DND-41 (cell line): ENCODE data around the gene GIMAP7.

Experiments
- ATAC-seq: fragments of 200-7000 bp; cut with Tn5 transposase; 3 replicates; pipeline ENCODE4 v1.9.1; 2021; ENCODE audit warnings: low read depth; ENCODE audit not compliant: insufficient read depth
- DNase-seq: peaks from one replicate; pipeline ENCODE4 v3.0.0-alpha.2; 2020
- H2AFZ ChIP-seq: 2 replicates; pipeline ENCODE4 v1.6.0; 2012; ENCODE audit warnings: low read depth, low read length
- H3K27ac ChIP-seq: 2 replicates; pipeline ENCODE4 v1.5.1; 2012; ENCODE audit warnings: low read length, inconsistent platforms
- H3K27me3 ChIP-seq: fragments of 200-600 bp; sonication (generic); 2 replicates; pipeline ENCODE4 v1.6.0; 2012; ENCODE audit warnings: low read length, mild to moderate bottlenecking, inconsistent platforms; ENCODE audit not compliant: insufficient read depth, poor library complexity
- H3K36me3 ChIP-seq: 2 replicates; pipeline ENCODE4 v1.5.1; 2012; ENCODE audit warnings: low read length, inconsistent platforms; ENCODE audit not compliant: insufficient read depth
- H3K4me1 ChIP-seq: 2 replicates; pipeline ENCODE4 v1.5.1; 2012; ENCODE audit warnings: mild to moderate bottlenecking, low read length; ENCODE audit not compliant: insufficient read depth
- H3K4me2 ChIP-seq: 2 replicates; pipeline ENCODE4 v1.6.0; 2012; ENCODE audit warnings: mild to moderate bottlenecking, moderate library complexity, low read length, inconsistent platforms; ENCODE audit not compliant: insufficient read depth
- H3K4me3 ChIP-seq, 2 experiments: fragments of 200-600 bp in 1 of 2; shearing (Covaris generic) in 1 of 2; 2 replicates each; pipeline ENCODE4 v1.5.1; 2012 to 2016; ENCODE audit warnings: inconsistent platforms in 2 of 2, low read length in 2 of 2, mild to moderate bottlenecking in 2 of 2, low read depth in 1 of 2, moderate library complexity in 1 of 2
- H3K79me2 ChIP-seq: 2 replicates; pipeline ENCODE4 v1.6.0; 2012; ENCODE audit warnings: low read length, inconsistent platforms; ENCODE audit not compliant: insufficient read depth
- H3K9ac ChIP-seq: 2 replicates; pipeline ENCODE4 v1.6.0; 2012; ENCODE audit warnings: low read depth, mild to moderate bottlenecking, inconsistent platforms, low read length, moderate library complexity
- H3K9me3 ChIP-seq: 2 replicates; pipeline ENCODE4 v1.5.1; 2012; ENCODE audit warnings: low read length, moderate library complexity, mild to moderate bottlenecking, inconsistent platforms; ENCODE audit not compliant: insufficient read depth, severe bottlenecking
- H4K20me1 ChIP-seq: 2 replicates; pipeline ENCODE4 v1.6.0; 2012; ENCODE audit warnings: low read length; ENCODE audit not compliant: insufficient read depth
- EZH2 ChIP-seq: IDR thresholded peaks from 3 replicates; pipeline ENCODE4 v1.6.1; 2012; ENCODE audit warnings: borderline replicate concordance, low read depth, mild to moderate bottlenecking, moderate library complexity, low read length, inconsistent platforms; ENCODE audit not compliant: severe bottlenecking
- TF ChIP-seq, protein P1 (sequence below): IDR thresholded peaks from 2 replicates; pipeline ENCODE4 v1.5.1; 2012; ENCODE audit warnings: borderline replicate concordance, low read length, moderate library complexity, mild to moderate bottlenecking; ENCODE audit not compliant: poor library complexity, severe bottlenecking; ENCODE audit errors: extremely low read depth

Gene GIMAP7

DNA sequence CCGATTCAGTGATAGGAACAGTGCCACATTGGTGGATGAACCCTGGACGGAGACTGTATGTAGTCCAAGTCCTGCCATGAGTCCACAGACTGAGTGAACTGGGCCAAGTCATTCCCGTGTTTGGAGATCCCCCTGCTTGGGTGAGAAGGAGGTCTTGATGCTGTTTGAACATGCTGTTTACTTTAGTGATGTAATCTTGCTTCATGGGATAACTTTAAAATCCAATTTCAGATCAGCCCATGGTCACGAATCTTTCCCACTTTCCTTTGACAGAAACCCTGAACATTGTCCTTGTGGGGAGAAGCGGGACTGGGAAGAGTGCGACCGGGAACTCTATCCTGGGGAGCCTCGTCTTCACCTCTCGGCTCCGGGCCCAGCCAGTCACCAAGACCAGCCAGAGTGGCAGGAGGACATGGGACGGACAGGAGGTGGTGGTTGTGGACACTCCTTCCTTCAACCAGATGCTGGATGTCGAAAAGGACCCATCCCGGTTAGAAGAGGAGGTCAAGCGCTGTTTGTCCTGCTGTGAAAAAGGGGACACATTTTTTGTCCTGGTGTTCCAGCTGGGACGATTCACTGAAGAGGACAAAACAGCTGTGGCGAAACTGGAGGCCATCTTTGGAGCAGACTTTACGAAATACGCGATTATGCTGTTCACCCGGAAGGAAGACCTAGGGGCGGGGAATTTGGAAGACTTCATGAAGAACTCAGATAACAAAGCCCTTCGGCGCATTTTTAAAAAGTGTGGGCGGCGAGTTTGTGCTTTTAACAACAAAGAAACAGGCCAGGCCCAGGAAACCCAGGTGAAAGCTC lies 37.6 kb upstream of the GIMAP7 start:
- Histone ChIP-seq H3K4me3 (no peak overlapping the region), H3K27ac (no peak overlapping the region), H3K36me3 (no peaks in the 10 kb centered on the region), H4K20me1 (no peaks in the 10 kb centered on the region), H3K4me1 (peaks cover 20% of the 10 kb centered on the region), H3K9me3 (no peaks in the 10 kb centered on the region), H2AFZ (no peak overlapping the region), H3K79me2 (no peaks in the 10 kb centered on the region), H3K27me3 (no peaks in the 10 kb centered on the region), H3K4me2 (no peak overlapping the region), H3K9ac (no peak overlapping the region)
- TF ChIP-seq, protein P1, sequence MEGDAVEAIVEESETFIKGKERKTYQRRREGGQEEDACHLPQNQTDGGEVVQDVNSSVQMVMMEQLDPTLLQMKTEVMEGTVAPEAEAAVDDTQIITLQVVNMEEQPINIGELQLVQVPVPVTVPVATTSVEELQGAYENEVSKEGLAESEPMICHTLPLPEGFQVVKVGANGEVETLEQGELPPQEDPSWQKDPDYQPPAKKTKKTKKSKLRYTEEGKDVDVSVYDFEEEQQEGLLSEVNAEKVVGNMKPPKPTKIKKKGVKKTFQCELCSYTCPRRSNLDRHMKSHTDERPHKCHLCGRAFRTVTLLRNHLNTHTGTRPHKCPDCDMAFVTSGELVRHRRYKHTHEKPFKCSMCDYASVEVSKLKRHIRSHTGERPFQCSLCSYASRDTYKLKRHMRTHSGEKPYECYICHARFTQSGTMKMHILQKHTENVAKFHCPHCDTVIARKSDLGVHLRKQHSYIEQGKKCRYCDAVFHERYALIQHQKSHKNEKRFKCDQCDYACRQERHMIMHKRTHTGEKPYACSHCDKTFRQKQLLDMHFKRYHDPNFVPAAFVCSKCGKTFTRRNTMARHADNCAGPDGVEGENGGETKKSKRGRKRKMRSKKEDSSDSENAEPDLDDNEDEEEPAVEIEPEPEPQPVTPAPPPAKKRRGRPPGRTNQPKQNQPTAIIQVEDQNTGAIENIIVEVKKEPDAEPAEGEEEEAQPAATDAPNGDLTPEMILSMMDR = no peak
- TF ChIP-seq EZH2 = no peak
- ATAC-seq = no peak
- DNase-seq = no peak

DNA sequence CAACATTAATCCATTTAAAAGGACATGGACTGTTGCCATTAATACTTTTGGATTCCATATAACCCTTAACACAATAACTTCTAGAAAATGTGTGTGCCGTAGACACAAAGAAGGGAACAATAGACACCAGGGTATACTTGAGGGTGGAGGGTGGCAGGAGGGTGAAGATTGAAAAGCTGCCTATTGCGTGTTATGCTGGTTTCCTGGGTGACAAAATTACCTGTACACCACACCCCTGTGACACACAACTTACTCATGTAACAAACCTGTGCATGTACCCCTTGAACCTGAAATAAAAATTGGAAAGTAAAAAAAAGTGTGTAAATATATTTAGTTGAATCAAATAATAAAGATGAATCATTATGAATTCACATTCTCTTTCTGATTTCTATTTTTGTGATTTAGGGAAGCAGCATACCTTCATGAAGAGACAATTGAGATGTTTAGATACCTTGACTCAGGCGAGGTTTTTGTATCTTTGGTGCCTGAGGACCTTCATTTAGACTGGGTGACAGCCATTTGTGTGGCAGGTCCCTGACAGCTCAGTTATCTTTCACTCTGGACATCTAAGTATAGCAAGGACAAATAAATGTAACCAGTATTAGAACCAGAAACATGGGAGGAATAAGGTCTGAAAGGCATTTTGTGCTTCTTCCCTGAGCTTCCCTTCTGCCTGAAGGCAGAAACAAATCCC lies 35.5 kb upstream of the GIMAP7 start:
- Histone ChIP-seq H4K20me1 (no peaks in the 10 kb centered on the region), H3K36me3 (no peaks in the 10 kb centered on the region), H2AFZ (no peak overlapping the region), H3K27me3 (no peaks in the 10 kb centered on the region), H3K79me2 (no peaks in the 10 kb centered on the region), H3K9ac (no peak overlapping the region), H3K4me3 (no peak overlapping the region), H3K4me1 (peaks cover 41% of the 10 kb centered on the region), H3K9me3 (no peaks in the 10 kb centered on the region), H3K4me2 (no peak overlapping the region), H3K27ac (no peak overlapping the region)
- no peak for ATAC-seq
- TF ChIP-seq, protein P1 = no peak
- TF ChIP-seq EZH2 = no peak
- DNase-seq = no peak

DNA sequence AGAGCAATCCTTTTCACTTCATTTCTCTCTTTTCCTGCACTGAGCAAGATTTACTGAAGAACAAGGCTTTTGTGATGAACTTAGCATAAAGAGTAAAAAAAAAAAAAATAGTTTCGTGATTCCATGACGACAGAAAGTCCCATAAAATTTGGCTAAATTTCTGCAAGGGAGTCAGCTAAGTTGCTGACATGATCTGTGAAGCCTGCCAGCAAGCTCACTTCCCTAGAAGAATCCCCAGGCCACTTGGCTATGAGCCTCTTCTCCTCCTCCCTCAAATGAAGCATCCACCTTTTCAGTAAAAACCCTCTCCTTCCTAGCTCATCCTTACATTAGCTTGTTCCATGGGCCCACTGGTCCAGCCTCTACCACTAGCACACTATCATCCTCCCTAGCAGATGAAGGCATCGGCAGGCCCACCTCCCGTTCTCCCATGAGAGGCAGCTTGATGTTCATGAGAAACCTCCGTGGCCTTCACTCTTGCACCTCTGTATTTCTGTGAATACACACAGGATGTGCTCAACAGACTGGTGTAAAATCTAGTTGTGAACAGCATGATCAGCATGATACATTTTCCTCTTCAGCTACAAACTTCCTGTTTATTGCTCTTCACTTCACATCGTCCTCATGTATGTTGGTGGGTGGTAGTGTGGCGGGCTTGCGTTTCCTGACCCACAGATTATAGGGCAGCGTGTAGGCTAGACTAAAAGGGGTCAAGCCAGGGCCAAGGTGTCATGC lies 33.3 kb upstream of the GIMAP7 start:
- peak overlapping the region; percentile 1; the same call in 1 of the 2 replicates for H3K9ac ChIP-seq
- H3K36me3 ChIP-seq = no peaks in the 10 kb centered on the region
- TF ChIP-seq EZH2 = no peak
- TF ChIP-seq, protein P1 = no peak
- H3K4me1 ChIP-seq = peaks cover 57% of the 10 kb centered on the region
- peak overlapping the region; percentile 78 for H3K27ac ChIP-seq
- peak overlapping the region; percentile 57 for H2AFZ ChIP-seq
- H3K27me3 ChIP-seq = no peaks in the 10 kb centered on the region
- no peaks in the 10 kb centered on the region for H3K79me2 ChIP-seq
- H4K20me1 ChIP-seq = no peaks in the 10 kb centered on the region
- no peak overlapping the region for H3K4me3 ChIP-seq
- no peak overlapping the region for H3K4me2 ChIP-seq
- DNase-seq = peak; percentile 50
- H3K9me3 ChIP-seq = no peaks in the 10 kb centered on the region
- peak; percentile 55 for ATAC-seq
